Natural killer cell treated with Interleukin-12 subunit alpha and Interleukin-12 subunit beta and Interleukin-15 and Interleukin-18, amount 100 ng/mL, for 72 hours (primary cell): Measurements from ENCODE around the gene TBC1D8. TPM values are rescaled to one million over a fixed set of nuclear protein-coding genes. Genes with fewer than 3 reads are reported as not detected.

Experiments used
- ATAC-seq, 2 donors: fragments of 150-1000 bp; cut with Tn5 transposase in 1 of 2; sonication (Bioruptor Pico), chemical (Tn5 transposase) in 1 of 2; 2 replicates each; pipeline ENCODE4 v1.10.0; 2021
- DNase-seq: peaks from one replicate; pipeline ENCODE4 v3.0.0; 2022; ENCODE audit warnings: low spot score
- H3K27ac Mint-ChIP-seq, 2 donors: 1 replicate in 1 of 2; 2 replicates in 1 of 2; pipeline ENCODE4 v1.8.0; 2022; ENCODE audit warnings: mixed read lengths in 2 of 2, mild to moderate bottlenecking in 1 of 2, moderate library complexity in 1 of 2
- H3K27me3 Mint-ChIP-seq, 2 donors: 1 replicate in 1 of 2; 2 replicates in 1 of 2; pipeline ENCODE4 v1.8.0; 2022; ENCODE audit warnings: mixed read lengths in 2 of 2
- H3K36me3 Mint-ChIP-seq: one replicate; pipeline ENCODE4 v1.8.0; 2022; ENCODE audit warnings: mixed read lengths
- H3K4me1 Mint-ChIP-seq, 2 donors: 1 replicate in 1 of 2; 2 replicates in 1 of 2; pipeline ENCODE4 v1.8.0; 2022; ENCODE audit warnings: low read depth in 2 of 2, mixed read lengths in 2 of 2, mild to moderate bottlenecking in 1 of 2
- H3K4me3 Mint-ChIP-seq: one replicate; pipeline ENCODE4 v1.8.0; 2022; ENCODE audit warnings: mixed read lengths
- H3K9me3 Mint-ChIP-seq: 2 replicates; pipeline ENCODE4 v1.8.0; 2022; ENCODE audit warnings: mixed read lengths
- total RNA-seq, 2 donors: library from RNA; stranded (reverse); gene quantifications; one replicate each; pipeline ENCODE4 v1.2.3, GENCODE V29; 2022

Gene TBC1D8
- total RNA-seq, 2 donors from 2014 or later: 0.29 to 0.56 TPM

DNA sequence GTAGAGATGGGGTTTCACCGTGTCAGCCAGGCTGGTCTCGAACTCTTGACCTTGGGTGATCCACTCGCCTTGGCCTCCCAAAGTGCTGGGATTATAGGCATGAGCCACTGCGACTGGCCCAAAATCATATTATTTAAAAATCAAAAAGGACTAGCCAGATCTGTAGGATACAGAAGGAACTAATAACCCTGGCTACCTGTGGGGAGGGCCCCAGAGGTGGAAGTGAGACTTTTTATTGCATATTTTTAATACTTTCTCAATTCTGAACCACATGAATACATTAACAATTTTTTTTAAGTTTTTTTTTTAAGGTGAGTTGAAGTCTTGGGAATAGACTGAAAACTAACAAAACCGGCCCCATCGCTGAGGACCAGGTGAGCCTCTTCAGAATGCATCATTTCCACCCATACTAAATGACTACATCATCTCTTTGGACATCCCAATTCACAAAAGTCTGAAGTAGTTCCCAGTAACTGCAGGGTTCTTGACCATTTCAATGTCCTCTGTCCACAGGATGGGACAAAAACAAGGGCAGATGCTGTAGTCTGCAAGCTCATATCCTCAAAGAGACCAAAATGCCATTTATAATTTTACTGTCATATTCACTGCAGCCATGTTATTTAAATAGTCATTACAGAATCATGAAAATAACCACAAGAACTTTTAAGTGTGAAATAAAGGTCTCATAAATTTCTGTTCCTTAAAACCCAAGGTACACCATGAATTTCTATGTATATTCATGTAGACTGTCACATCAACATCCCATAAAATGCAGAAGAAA lies 127.7 kb downstream of the TBC1D8 start:
- Mint-ChIP-seq H3K4me1 (no peaks in the 10 kb centered on the region), H3K27me3 (no peaks in the 10 kb centered on the region), H3K4me3 (no peak overlapping the region), H3K36me3 (no peaks in the 10 kb centered on the region), H3K9me3 (no peaks in the 10 kb centered on the region), H3K27ac (no peak overlapping the region)
- DNase-seq (peak; percentile 12), ATAC-seq (no peak)

DNA sequence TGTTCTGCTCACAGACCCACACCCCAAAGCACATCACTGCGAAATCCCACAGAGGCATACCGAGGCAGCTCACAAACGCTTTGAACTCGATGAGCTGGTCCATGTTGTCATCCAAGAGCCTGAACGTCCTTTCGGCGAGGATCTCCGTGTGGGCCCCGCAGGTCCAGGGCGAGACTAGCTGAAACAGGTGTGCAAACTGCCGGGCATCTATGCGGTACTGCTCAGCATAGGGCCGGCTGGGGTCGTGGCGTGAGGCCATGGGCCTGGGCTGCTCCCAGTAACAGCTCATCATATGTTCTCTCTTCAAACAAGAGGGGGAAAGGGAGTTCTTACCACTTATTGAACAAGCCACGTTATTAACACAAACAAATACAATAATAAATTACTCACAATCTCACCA lies 129.0 kb downstream of the TBC1D8 start:
- H3K27me3 Mint-ChIP-seq: no peaks in the 10 kb centered on the region
- no peak for DNase-seq
- H3K9me3 Mint-ChIP-seq: no peaks in the 10 kb centered on the region
- no peaks in the 10 kb centered on the region for H3K4me1 Mint-ChIP-seq
- H3K27ac Mint-ChIP-seq: no peak overlapping the region
- ATAC-seq: no peak
- H3K4me3 Mint-ChIP-seq: no peak overlapping the region
- no peaks in the 10 kb centered on the region for H3K36me3 Mint-ChIP-seq

DNA sequence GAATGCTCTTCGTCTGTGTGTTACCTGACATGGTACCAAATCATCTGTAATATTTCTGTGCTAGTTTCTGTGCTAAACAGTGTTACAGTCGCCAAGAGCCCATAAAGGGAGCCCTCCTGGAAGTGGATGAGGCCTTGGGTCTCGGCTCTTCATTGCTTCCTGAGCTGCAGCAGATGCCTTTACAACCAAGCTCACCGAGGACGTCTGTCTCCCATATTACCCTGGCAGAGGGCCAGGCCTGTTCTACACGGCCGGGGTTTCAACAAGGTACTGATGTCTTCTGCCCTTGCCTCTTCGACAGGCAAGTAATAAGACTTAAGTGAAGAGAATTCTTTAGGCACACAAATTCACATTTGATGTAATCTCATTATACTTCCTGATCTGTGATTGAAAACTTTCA lies 132.2 kb downstream of the TBC1D8 start:
- H3K4me3 Mint-ChIP-seq: no peak overlapping the region
- no peaks in the 10 kb centered on the region for H3K9me3 Mint-ChIP-seq
- DNase-seq: no peak
- ATAC-seq: no peak
- H3K27me3 Mint-ChIP-seq: no peaks in the 10 kb centered on the region
- H3K4me1 Mint-ChIP-seq: peaks cover 0 to 5% of the 10 kb centered on the region in 2 donors
- no peak overlapping the region for H3K27ac Mint-ChIP-seq
- H3K36me3 Mint-ChIP-seq: peaks cover under 1% of the 10 kb centered on the region

DNA sequence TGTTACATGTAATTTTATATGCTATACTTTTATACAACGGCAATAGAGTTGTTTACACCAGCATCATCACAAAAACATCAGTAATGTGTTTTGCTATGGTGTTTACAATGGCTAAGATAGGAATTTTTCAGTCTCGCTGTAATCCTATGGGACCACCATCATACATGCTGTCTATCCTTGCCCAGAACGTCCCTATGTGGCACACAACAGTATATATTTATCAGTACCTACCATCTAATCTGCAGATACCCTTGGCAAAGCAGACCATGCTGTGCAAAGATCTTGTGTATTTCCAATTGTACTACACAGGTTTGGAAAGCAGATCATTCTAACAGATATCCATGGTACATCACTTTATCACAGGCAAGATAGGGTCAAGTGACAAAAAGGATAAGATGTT lies 133.8 kb downstream of the TBC1D8 start:
- no peak for ATAC-seq
- Mint-ChIP-seq H3K36me3 (peaks cover 6% of the 10 kb centered on the region), H3K27ac (no peak overlapping the region), H3K27me3 (no peaks in the 10 kb centered on the region), H3K4me1 (peaks cover 6 to 11% of the 10 kb centered on the region in 2 donors), H3K4me3 (no peak overlapping the region), H3K9me3 (no peaks in the 10 kb centered on the region)
- no peak for DNase-seq

DNA sequence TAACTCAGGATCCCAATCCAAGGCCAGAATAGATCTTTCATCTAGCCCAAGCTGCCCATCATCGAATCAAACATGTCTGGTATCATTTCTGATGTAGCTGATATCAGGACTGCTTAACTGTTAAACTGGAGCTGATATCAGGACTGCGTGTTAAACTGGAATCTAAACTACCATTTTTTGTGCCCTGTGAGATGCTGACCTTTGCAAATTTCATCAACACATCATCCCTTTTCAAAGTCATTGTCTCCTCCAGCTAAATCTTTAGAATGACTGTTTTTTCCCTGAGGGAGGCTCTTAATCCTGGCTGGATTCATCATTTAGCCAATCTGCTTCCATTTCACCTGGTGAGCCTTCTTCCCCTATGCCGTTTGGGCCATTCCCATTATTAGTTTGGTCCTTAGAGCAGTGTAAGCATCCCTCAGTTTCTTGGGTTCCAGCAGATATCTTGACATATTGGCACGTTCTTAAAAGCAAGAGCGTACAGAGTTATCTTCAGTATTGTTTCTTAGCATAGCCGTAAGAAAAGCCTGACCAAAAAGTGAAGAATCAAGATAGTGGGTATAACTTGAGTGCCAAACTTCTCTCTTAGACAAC lies 136.8 kb downstream of the TBC1D8 start:
- Mint-ChIP-seq H3K27ac (no peak overlapping the region), H3K27me3 (no peaks in the 10 kb centered on the region), H3K9me3 (no peaks in the 10 kb centered on the region), H3K4me1 (peaks cover 13 to 14% of the 10 kb centered on the region in 2 donors), H3K4me3 (no peak overlapping the region), H3K36me3 (peaks cover 10% of the 10 kb centered on the region)
- no peak for ATAC-seq
- no peak for DNase-seq

DNA sequence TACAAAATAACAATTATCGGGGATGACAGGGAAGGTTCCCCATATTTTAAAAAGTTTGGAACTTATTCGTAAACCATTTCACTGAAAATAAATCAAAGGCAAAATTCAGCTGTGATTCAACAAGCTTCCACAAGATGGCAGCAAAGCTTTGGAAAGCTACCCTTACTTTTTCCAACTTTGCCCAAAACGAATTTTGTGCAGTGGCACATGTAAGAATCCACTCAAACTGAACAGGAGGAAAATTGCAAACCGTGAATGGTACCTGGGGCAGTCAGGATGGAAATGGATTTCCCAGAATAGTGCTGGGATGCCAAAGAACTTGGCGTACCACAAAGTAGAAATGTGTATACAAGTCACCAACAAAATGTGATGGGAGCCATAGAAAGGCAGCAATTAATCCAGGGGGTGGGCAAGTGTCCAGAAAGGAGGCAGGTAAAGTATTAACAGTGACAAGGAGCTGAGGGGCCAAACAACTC lies 138.4 kb downstream of the TBC1D8 start:
- peak overlapping the region; percentile 1 to 38 for H3K27ac Mint-ChIP-seq
- H3K9me3 Mint-ChIP-seq: no peaks in the 10 kb centered on the region
- H3K4me1 Mint-ChIP-seq: peaks cover 13 to 23% of the 10 kb centered on the region in 2 donors
- H3K4me3 Mint-ChIP-seq: no peak overlapping the region
- ATAC-seq (no peak), DNase-seq (no peak)
- peaks cover 14% of the 10 kb centered on the region for H3K36me3 Mint-ChIP-seq
- no peaks in the 10 kb centered on the region for H3K27me3 Mint-ChIP-seq

DNA sequence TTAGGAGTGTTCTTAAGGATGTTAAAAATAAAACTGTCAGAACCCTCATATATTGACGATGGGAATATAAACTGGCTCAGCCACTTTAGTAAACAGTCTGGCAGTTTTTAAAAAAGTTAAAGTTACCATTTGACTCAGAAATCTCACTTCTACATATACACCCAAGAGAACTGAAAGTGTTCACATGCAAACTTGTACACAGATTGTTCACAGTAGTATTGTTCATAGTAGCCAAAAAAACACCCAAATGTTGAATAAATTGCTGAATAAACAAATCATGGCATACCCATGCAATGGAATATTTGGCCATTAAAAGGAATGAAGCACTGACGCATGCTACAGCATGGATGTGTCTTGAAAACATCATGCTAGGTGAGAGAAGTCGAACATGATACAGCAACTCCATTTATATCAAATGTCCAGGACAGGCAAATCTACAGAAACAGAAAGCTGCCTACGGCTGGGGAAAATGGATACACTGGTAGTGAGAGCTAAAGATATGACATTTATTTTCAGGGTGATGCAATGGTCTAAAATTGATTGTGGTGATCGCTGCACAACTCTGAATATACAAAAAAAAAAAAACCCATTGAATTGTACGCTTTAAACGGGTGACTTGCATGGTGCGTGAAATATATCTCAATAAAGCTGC lies 139.0 kb downstream of the TBC1D8 start:
- peak in 1 of 2 donors; percentile 54 for ATAC-seq

DNA sequence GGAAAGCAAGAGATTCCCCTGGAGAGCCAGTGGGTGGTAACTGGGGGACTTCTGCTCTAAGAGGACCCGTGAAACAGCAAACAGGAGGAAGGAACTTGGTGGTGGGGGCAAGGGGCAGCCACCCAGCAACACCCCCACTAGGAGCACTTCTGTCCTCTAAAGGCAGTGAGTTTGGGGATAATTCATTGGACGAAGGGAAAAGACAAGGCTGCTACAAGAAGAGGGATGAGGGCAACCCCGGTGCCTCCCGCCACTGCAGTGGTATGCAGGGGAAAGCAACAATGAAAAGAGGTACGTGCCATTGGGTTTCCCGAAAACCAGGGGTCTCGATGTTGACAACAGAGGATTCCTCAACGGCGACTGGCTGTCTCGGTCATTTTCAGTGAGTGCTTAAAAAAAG lies 140.0 kb downstream of the TBC1D8 start:
- no peak for DNase-seq
- H3K4me3 Mint-ChIP-seq: no peak overlapping the region
- H3K27ac Mint-ChIP-seq: no peak overlapping the region
- no peaks in the 10 kb centered on the region for H3K9me3 Mint-ChIP-seq
- peaks cover 21% of the 10 kb centered on the region for H3K36me3 Mint-ChIP-seq
- peaks cover 15 to 30% of the 10 kb centered on the region in 2 donors for H3K4me1 Mint-ChIP-seq
- no peak for ATAC-seq
- no peaks in the 10 kb centered on the region for H3K27me3 Mint-ChIP-seq

More for the DNA sequence above, 139.0 kb downstream of the TBC1D8 start:
- Mint-ChIP-seq H3K27ac (peak overlapping the region; percentile 1 to 38), H3K4me3 (no peak overlapping the region), H3K27me3 (no peaks in the 10 kb centered on the region), H3K4me1 (peaks cover 13 to 27% of the 10 kb centered on the region in 2 donors), H3K36me3 (peaks cover 19% of the 10 kb centered on the region), H3K9me3 (no peaks in the 10 kb centered on the region)
- no peak for DNase-seq

DNA sequence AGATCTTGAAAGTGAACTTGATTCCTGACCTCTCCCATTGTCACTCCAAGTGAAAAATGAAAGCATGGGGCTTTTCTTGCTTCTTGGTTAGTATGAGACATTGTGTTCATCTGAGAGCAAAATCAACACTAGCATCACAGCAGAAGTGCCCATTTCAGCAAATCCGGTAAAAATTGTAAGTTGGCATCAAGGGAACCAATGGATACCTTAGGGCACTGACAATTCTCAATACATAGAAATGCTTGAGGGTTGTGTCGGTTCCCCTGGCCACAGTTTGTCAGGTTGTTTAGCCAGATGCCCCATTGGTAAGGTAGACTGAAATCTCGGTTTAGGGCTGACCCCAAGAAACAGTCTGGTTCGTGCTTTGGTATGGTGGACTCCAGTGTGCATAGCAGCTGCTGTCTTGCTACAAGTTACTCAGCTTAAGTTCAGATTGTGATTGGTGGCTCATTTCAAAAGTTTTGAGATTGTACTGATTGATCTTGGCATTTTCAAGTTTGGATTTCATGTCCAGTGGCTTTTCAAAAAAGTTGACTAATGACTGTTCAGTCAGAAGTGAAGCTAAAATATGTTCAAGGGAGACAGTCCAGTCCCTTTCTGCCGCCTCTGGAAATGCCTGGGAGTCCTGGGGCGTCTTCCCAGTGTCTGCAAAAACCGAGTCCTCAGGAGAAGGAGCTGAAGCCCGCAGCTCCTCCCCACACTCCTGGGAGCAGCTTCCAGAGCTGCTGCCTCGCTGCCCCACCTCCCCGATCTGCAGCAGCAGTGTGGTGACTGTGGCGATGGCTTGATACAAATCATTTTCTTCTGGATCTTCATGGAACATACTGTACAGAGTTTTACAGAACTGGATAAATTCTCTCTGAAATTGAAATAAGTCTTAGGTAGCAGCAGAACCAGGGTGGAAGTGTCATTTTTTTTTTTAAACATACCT lies 143.5 kb downstream of the TBC1D8 start:
- DNase-seq (no peak), ATAC-seq (no peak)
- H3K9me3 Mint-ChIP-seq: no peaks in the 10 kb centered on the region
- no peaks in the 10 kb centered on the region for H3K27me3 Mint-ChIP-seq
- H3K27ac Mint-ChIP-seq: peak overlapping the region; percentile 56 to 76
- peaks cover 47 to 53% of the 10 kb centered on the region in 2 donors for H3K4me1 Mint-ChIP-seq
- H3K4me3 Mint-ChIP-seq: peak overlapping the region; percentile 22
- H3K36me3 Mint-ChIP-seq: peaks cover 51% of the 10 kb centered on the region

DNA sequence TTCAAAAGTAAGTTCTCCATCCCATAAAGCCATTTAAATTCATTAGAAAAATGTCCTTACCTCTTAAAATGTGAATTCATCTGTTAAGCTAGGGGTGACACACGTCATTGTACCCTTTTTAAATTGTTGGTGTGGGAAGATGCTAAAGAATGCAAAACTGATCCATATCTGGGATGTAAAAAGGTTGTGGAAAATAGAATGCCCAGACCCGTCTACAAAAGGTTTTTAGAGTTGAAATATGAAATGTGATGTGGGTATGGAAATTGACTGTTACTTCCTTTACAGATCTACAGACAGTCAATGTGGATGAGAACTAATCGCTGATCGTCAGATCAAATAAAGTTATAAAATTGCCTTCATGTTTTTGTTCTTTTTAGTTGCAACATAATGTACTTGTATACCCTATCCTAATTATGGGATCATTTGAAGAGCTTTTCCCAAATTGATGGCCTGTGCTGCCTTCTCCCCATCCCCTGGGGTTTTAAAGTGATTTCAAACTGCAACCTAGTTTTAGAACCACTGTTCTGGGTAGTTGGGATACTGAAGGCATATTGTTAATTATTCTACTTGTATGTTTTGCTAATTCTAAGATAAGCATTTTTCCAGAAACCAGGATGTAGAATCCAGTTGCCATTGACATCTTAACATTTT lies 145.0 kb downstream of the TBC1D8 start:
- peak overlapping the region; percentile 95 for H3K4me3 Mint-ChIP-seq

DNA sequence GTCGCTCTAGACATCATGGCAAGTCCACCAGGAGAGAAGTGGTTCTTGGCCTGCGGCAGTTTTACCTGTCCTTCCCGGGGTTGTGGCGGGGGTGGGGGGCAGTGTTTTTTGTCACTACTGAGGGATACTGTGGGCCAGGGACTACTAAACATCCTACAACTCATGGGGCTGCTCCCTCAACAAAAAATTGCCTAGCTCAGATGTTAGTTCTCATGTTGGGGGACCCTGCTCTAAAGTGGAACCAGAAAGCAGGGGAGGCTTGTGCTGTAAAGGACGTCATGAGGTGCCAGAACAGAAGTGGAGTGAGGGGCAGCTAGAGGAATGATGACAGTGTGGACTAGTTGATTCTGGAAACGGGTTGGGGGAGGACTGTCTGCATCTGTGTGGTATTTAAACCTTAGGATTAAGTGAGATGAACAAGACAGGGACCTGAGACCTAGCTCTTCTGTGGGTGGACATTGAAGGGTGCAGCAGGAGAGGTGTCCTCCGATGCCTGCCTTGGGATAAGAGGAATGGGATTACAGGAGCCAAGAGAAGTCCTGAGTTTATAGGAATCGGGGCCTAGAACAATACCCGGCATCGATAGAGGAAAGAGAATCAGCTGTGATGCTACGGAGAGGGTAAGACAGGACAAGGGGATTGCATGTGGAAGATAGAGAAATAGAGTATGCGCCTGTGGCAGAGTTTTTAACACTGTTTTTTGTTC lies 146.4 kb downstream of the TBC1D8 start:
- Mint-ChIP-seq H3K9me3 (no peaks in the 10 kb centered on the region), H3K36me3 (peaks cover 48% of the 10 kb centered on the region), H3K4me3 (peak overlapping the region; percentile 95), H3K27me3 (peaks cover 0 to under 1% of the 10 kb centered on the region in 2 donors), H3K4me1 (peaks cover 45 to 56% of the 10 kb centered on the region in 2 donors), H3K27ac (peak overlapping the region; percentile 90 to 96)
- ATAC-seq (no peak), DNase-seq (no peak)

More for the DNA sequence above, 145.0 kb downstream of the TBC1D8 start:
- DNase-seq (no peak), ATAC-seq (no peak)
- Mint-ChIP-seq H3K27ac (peak overlapping the region in 1 of 2 donors; percentile 90), H3K27me3 (no peaks in the 10 kb centered on the region), H3K4me1 (peaks cover 45 to 56% of the 10 kb centered on the region in 2 donors), H3K36me3 (peaks cover 48% of the 10 kb centered on the region), H3K9me3 (no peaks in the 10 kb centered on the region)

DNA sequence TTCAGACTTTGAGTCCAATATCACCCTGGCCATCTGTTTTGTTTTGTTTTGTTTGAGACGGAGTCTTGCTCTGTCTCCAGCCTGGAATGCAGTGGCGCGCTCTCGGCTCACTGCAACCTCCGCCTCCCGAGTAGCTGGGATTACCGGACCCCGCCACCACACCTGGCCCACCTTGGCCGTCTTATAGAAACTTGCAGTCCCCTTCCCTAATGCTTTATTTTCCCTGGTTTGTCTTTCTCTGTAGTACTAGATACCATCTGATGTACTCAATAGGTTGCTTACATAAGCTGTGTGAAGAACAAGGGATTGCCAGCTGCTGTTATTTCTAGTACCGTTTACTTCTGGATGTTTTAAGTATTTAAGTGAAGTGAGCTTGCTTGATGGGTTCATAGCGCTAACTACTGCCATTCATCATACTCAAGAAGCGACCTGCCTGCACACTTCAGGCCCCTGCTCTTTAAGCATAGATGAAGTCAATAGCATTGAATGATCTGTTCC lies 147.9 kb downstream of the TBC1D8 start:
- Mint-ChIP-seq H3K36me3 (peaks cover 48% of the 10 kb centered on the region), H3K4me3 (peak overlapping the region; percentile 95), H3K27me3 (peaks cover 0 to 4% of the 10 kb centered on the region in 2 donors), H3K27ac (peak overlapping the region; percentile 90 to 96), H3K9me3 (no peaks in the 10 kb centered on the region), H3K4me1 (peaks cover 45 to 52% of the 10 kb centered on the region in 2 donors)
- DNase-seq (no peak), ATAC-seq (no peak)
